ENCODE data around the gene RASSF4.

RASSF4 gene

GRCh38 chr10:44979281-44980191 lies 19.9 kb downstream of the RASSF4 start:
- TF ChIP-seq CTCF (IDR thresholded peaks at IDR 0.05), result no peak

- TF ChIP-seq CTCF (IDR thresholded peaks at IDR 0.05), result no peak
These were observed 20.9 kb downstream of the RASSF4 start for GRCh38 chr10:44980309-44981171.

GRCh38 chr10:44981172-44982113 lies 21.8 kb downstream of the RASSF4 start:
- no peak for TF ChIP-seq CTCF (IDR thresholded peaks at IDR 0.05)

- no peak for TF ChIP-seq CTCF (IDR thresholded peaks at IDR 0.05)
These were observed 22.5 kb downstream of the RASSF4 start for GRCh38 chr10:44982114-44982460.

GRCh38 chr10:44982496-44982895 lies 22.9 kb downstream of the RASSF4 start:
- TF ChIP-seq CTCF (IDR thresholded peaks at IDR 0.05), result no peak

- TF ChIP-seq CTCF (IDR thresholded peaks at IDR 0.05), result no peak
These were observed 23.7 kb downstream of the RASSF4 start for GRCh38 chr10:44983066-44983894.
